HUDEP-2 (cell line): Measurements from ENCODE around the gene PRXL2A.

Source experiments
- DNase-seq, 76 experiments: peaks; one replicate each; lab custom pipeline; 2025; ENCODE audit not compliant: unreplicated experiment in 76 of 76; lab: John Stamatoyannopoulos, UW

PRXL2A gene

DNA sequence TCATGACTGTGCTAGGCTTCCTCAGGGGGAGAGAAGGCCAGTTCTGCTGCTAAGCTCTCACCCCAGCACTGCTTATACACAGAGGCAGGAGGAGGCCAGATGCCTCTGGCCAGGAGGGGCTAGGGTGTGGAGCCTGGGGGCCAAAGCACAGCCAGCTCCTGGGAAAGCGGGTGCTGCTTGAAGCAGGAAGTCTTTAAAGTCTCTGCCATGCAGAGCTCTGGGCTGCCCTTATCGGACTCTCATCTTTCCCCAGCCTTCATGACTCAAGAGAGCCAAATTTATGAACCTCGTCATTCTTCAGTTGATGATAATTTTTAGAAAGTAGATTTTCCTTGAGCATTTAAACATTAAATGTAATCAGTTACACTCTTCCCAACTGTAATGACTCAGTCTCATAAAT, 34.5 kb downstream of the PRXL2A start:
- peak in 14 of 76 experiments; percentile 9 to 49 (median 26) for DNase-seq

GRCh38 chr10:80443531-80443974, 35.2 kb downstream of the PRXL2A start:
- peak in 72 of 76 experiments; percentile 21 to 87 (median 68) for DNase-seq

GRCh38 chr10:80444124-80444523, 35.8 kb downstream of the PRXL2A start:
- DNase-seq: no peak

GRCh38 chr10:80444646-80445319, 36.4 kb downstream of the PRXL2A start:
- peak in 56 of 76 experiments; percentile 6 to 70 (median 39) for DNase-seq

GRCh38 chr10:80447436-80448190, 39.3 kb downstream of the PRXL2A start:
- no peak for DNase-seq

DNA sequence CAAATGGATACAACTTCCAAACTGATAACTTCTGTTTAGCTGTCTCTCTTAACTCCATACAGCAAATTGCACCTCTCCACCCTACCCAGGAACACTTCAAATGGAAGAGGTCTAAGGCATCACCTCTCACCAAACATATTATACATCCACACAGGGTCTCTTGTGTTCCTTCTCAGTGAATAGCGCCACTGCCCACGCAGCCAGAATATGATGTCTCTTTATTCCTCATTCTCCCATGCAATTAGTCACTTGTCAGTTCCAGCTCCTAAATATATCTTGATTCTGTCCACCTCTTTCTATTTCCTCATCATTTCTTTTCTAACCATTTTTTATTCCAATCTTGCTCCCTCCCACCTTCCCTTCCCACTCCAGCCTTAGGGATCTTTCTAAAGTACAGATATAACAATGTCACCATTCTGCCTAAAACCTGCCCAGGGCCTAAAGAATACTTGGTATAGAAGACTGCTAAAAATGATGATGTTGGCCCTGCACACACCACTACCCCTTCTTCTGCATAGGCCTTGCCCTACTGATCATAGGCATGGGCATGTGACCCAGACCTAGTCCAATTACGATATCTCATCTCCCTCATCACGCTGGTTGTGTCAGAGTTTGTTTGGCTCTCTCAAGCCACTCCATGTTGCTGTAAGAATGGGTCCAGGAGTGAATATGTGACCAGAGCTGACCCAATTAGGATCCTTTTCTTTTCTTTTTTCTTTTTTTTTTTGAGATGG, 40.0 kb downstream of the PRXL2A start:
- no peak for DNase-seq

DNA sequence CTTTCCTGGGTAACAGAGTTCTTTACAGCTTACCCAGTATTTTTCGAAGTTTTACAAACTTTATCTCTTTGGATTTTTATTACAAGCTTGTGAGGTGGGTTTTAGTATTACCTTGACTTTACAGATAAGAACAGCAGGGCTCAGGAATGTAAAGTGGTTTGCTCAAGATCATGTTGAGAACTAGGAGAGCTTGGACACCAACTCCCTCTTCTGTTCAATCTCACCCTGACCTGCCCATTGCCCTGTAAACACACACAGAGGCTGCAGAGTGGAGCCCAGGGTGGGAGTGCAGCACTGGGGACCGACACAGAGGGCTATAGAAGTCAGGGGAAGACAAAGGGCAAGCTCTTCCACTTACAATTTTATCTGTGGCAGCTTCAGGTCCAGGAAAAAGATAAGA, 41.2 kb downstream of the PRXL2A start:
- no peak for DNase-seq

DNA sequence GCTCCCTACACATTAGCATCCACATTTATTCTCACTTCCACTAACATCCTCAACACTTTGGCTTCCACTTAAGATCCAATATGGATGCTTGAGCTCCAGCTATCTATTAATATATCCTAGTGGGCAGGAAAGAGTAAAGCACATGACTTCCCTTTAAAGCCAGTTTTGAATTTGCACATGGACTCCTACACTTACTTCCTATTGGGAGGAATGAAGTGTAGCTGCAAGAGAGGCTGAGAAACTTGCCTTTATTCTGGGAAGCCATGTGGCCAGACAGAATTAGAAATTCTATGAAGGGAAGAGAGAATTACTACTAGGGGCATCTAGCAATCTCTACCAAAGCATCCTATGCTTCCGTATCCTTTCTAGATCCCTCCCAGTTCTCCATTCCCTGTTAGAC, 42.8 kb downstream of the PRXL2A start:
- DNase-seq: no peak

- DNase-seq: no peak
These were observed 43.7 kb downstream of the PRXL2A start for GRCh38 chr10:80452069-80452468.

GRCh38 chr10:80452640-80453039, 44.3 kb downstream of the PRXL2A start:
- no peak for DNase-seq

- no peak for DNase-seq
These were observed 44.9 kb downstream of the PRXL2A start for GRCh38 chr10:80453056-80453841.

- peak in 63 of 76 experiments; percentile 11 to 78 (median 59) for DNase-seq
These were observed 45.6 kb downstream of the PRXL2A start, which contains the start of gene TSPAN14 for GRCh38 chr10:80453842-80454512. TSPAN14 (plus strand) TSS chr10:80454310; CDS start chr10:80489234, 34,924 bp downstream.

DNA sequence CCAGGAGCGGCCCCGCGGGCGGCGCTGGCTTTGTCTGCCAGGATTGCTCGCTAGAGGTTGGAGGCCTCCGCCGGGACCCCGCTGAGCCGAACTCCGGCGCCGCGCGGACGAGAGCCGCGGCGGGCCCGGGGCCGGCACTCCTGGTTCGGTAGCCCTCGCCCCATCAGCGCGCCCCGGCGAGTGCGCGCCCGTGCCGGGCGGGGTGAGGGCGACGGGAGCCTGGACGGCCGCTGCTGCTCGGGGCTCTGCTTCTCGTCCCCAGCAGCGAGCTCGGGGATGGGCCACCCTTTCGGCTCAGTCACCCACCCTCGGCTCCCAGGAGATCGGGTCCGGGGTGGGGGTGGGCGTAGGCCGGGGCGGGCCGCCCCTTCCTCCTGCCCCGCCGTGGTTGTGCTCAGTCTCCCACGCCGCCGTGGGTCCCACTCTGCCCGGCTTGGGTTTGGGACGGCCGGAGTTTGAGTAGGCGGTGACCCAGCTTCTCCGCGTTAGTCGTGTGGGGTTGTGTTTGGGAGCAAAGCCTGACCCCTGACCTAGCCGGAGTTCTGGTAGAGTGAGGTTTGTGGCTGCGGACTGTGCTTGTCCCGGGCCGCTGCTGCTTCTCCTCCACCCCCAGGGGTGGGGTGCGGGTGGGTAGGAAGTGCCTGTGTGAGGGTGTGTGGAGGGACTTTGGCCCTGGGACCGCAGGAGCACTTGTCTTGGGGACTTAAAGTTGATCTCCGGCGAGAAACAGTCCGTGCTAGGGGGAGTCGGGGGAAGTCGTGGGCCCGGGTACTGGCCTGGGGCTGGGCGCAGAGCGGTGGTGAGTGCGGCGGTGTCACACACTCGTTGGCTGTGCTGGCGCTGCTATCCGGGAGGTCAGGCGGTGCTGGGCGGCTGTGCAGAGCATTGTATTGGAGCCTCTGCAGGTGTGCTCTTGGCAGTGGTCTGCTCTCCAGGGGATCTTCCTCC, 46.4 kb downstream of the PRXL2A start:
- DNase-seq: peak in 35 of 76 experiments; percentile 14 to 56 (median 30)

GRCh38 chr10:80455461-80456349, 47.4 kb downstream of the PRXL2A start:
- DNase-seq: no peak

DNA sequence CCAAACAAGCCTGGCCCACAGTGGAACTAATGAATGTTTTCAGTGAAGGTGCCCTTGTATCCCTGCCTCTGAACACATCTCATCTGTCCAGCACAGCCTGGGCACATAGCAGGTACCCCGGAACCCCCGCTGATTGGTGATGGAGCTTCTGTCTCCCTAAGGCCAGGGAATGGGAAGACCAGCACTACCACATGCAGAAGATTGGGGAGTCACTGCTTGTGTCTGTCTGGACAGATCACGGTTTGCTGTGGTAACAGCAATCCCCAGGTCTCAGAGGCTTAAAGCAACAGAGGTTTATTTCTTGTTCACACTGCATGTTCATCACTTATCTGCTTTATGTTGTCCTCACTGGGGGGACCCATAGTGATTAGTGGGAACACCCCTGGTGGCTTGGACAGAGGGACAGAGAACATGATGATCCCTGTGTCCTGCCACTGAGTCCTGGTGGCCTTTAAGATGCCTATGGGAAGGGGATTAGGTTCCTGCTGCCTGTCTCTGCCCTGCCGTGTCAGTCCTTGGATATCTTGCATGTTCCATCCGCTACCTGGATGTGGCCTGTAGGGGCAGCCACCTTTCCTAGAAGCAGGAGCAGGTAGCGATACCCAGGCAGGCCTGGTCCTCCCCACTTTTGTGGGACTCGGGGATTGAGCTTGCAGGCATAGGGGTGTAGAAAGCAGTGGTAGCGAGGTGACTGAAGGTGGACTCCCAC, 49.4 kb downstream of the PRXL2A start:
- peak in 2 of 76 experiments; percentile 15 to 34 for DNase-seq

- no peak for DNase-seq
These were observed 49.9 kb downstream of the PRXL2A start for GRCh38 chr10:80458263-80458625.

GRCh38 chr10:80458638-80459037, 50.3 kb downstream of the PRXL2A start:
- DNase-seq: no peak
